Measurements from ENCODE around the gene TMED4.

GRCh38 chr7:44590910-44591309, 8.9 kb upstream of the TMED4 start:
- TF ChIP-seq EZH2 (IDR thresholded peaks at IDR 0.05) (no peak), CTCF (IDR thresholded peaks at IDR 0.05) (no peak), EZH2phosphoT487 (IDR thresholded peaks at IDR 0.05) (no peak)

Measured in neural progenitor cell (in vitro differentiated cells).